Neural crest cell (in vitro differentiated cells): ENCODE measurements around the gene TEKT5. TPM values are rescaled to one million over a fixed set of nuclear protein-coding genes. Genes with fewer than 3 reads are reported as not detected.

Experiments used
- DNase-seq: peaks from one replicate; pipeline ENCODE4 v3.0.0; 2021; ENCODE audit warnings: low read depth, mixed read lengths, low spot score
- H3K27ac Mint-ChIP-seq: one replicate; pipeline ENCODE4 v1.8.0; 2021; ENCODE audit warnings: mild to moderate bottlenecking, mixed read lengths; ENCODE audit not compliant: unreplicated experiment
- H3K27me3 Mint-ChIP-seq: 2 replicates; pipeline ENCODE4 v1.8.0; 2021; ENCODE audit warnings: low read depth, mild to moderate bottlenecking, mixed read lengths
- H3K36me3 Mint-ChIP-seq: 2 replicates; pipeline ENCODE4 v1.8.0; 2021; ENCODE audit warnings: low read depth, mild to moderate bottlenecking, mixed read lengths
- H3K4me1 Mint-ChIP-seq: 2 replicates; pipeline ENCODE4 v1.8.0; 2021; ENCODE audit warnings: mixed read lengths
- H3K4me3 Mint-ChIP-seq: one replicate; pipeline ENCODE4 v1.8.0; 2021; ENCODE audit warnings: mild to moderate bottlenecking, mixed read lengths
- H3K9me3 Mint-ChIP-seq: 2 replicates; pipeline ENCODE4 v1.8.0; 2021; ENCODE audit warnings: mixed read lengths
- CTCF ChIP-seq: fragments of 200-600 bp; sonication (generic); conservative IDR thresholded peaks from 2 replicates; pipeline ENCODE4 v1.5.0; 2021; ENCODE audit warnings: antibody characterized with exemption, mild to moderate bottlenecking
- total RNA-seq: library from RNA; stranded (reverse); gene quantifications from 2 replicates; pipeline ENCODE4 v1.2.1, GENCODE V29; 2021

Gene TEKT5
- total RNA-seq, 1 donor from 2014 or later = 0.68 TPM

- Mint-ChIP-seq H3K4me3 (peak within 1 kb of the TSS; percentile 92), H3K36me3 (no peaks in the 10 kb centered on the region), H3K4me1 (peaks cover 55% of the 10 kb centered on the region), H3K27me3 (peaks cover 7% of the 10 kb centered on the region), H3K27ac (peak within 1 kb of the TSS; percentile 82), H3K9me3 (no peaks in the 10 kb centered on the region)
- DNase-seq = peak; percentile 63
- TF ChIP-seq CTCF = peak; percentile 53
Observed at GRCh38 chr16:10579965-10580882, 114.5 kb downstream of the TEKT5 start, which contains the start of gene EMP2. EMP2 (minus strand) TSS chr16:10580598; CDS start chr16:10547617, 32,981 bp downstream.

- Mint-ChIP-seq H3K27ac (no peak overlapping the region), H3K9me3 (no peaks in the 10 kb centered on the region), H3K27me3 (peaks cover 7% of the 10 kb centered on the region), H3K36me3 (no peaks in the 10 kb centered on the region), H3K4me1 (peaks cover 55% of the 10 kb centered on the region), H3K4me3 (peak overlapping the region; percentile 86)
- TF ChIP-seq CTCF = no peak
- no peak for DNase-seq
Observed at GRCh38 chr16:10579575-10579964, 115.2 kb downstream of the TEKT5 start.

GRCh38 chr16:10578474-10579316, 116.0 kb downstream of the TEKT5 start:
- no peak for TF ChIP-seq CTCF
- Mint-ChIP-seq H3K9me3 (no peaks in the 10 kb centered on the region), H3K27ac (no peak overlapping the region), H3K27me3 (peaks cover 7% of the 10 kb centered on the region), H3K36me3 (no peaks in the 10 kb centered on the region), H3K4me1 (peaks cover 55% of the 10 kb centered on the region), H3K4me3 (peak overlapping the region; percentile 88)
- DNase-seq = no peak

Other genes starting within 250 kb of the TEKT5 start
- gene EMP2, start 114.3 kb downstream of the TEKT5 start, total RNA-seq = 23.4 and 28.1 TPM in 2 replicates
- 32.9 and 38.6 TPM in 2 replicates for gene NUBP1, start 48.9 kb upstream of the TEKT5 start, total RNA-seq
- 6.9 and 7.7 TPM in 2 replicates for gene TVP23A, start 123.9 kb upstream of the TEKT5 start, total RNA-seq
- not detected in 2 replicates for gene CIITA, start 182.3 kb upstream of the TEKT5 start, total RNA-seq
- gene DEXI, start 247.5 kb upstream of the TEKT5 start, total RNA-seq = 35.6 and 38.3 TPM in 2 replicates
- 21.3 and 26.0 TPM in 2 replicates for gene CLEC16A, start 249.6 kb upstream of the TEKT5 start, total RNA-seq